H1 (cell line): ENCODE results near the gene MPC1. TPM values are rescaled to one million over a fixed set of nuclear protein-coding genes. Genes with fewer than 3 reads are reported as not detected.
A peak's percentile ranks its signal among the peaks of the same experiment; 100 is the strongest.

Experiments
- CTCF ChIA-PET: fragments of 300-600 bp; sonication (Branson Sonifier 250); formaldehyde crosslinking; loops from one replicate; lab custom pipeline; 2021; ENCODE audit not compliant: partially characterized antibody; lab: Charles Lee
- POLR2A ChIA-PET: fragments of 300-600 bp; sonication (Branson Sonifier 250); formaldehyde crosslinking; loops from one replicate; lab custom pipeline; 2021; ENCODE audit warnings: inconsistent platforms; ENCODE audit not compliant: partially characterized antibody; lab: Charles Lee
- DNase-seq, 2 experiments: peaks; one replicate each; pipeline versions ENCODE4 v3.0.0 to v3.0.0-alpha.2; 2010 to 2022; ENCODE audit warnings: low spot score in 2 of 2, low read depth in 1 of 2, mixed read lengths in 1 of 2
- FAIRE-seq: peaks from 2 replicates; lab custom pipeline; 2011; peaks lifted over from hg19 to GRCh38; lab: Jason Lieb, UNC
- H2AFZ ChIP-seq: 2 replicates; pipeline ENCODE4 v1.8.1; 2012; ENCODE audit warnings: low read length, inconsistent platforms
- H2AK5ac ChIP-seq: 2 replicates; pipeline ENCODE4 v1.6.1; 2013; ENCODE audit warnings: low read depth, low read length
- H2BK120ac ChIP-seq: replicated peaks from 2 replicates; pipeline ENCODE3; 2013; ENCODE audit warnings: low read depth, low read length, inconsistent platforms
- H2BK12ac ChIP-seq: 2 replicates; pipeline ENCODE4 v1.6.1; 2013; ENCODE audit warnings: low read depth, low read length
- H2BK15ac ChIP-seq: 2 replicates; pipeline ENCODE4 v1.6.1; 2013; ENCODE audit warnings: low read length
- H2BK20ac ChIP-seq: 2 replicates; pipeline ENCODE4 v1.6.1; 2013; ENCODE audit warnings: low read length
- H2BK5ac ChIP-seq: 2 replicates; pipeline ENCODE4 v1.6.1; 2013; ENCODE audit warnings: low read depth, low read length
- H3K14ac ChIP-seq: 2 replicates; pipeline ENCODE4 v1.6.1; 2013; ENCODE audit warnings: inconsistent platforms; ENCODE audit not compliant: insufficient read length
- H3K18ac ChIP-seq: 2 replicates; pipeline ENCODE4 v1.6.1; 2013; ENCODE audit warnings: low read length; ENCODE audit errors: extremely low read depth
- H3K23ac ChIP-seq: 2 replicates; pipeline ENCODE4 v1.6.1; 2013; ENCODE audit warnings: inconsistent platforms; ENCODE audit not compliant: insufficient read length
- H3K23me2 ChIP-seq: 2 replicates; pipeline ENCODE4 v1.6.1; 2013; ENCODE audit warnings: low read depth, low read length
- H3K27ac ChIP-seq: 2 replicates; pipeline ENCODE4 v1.6.1; 2011; ENCODE audit warnings: low read depth, low read length, inconsistent platforms
- H3K27me3 ChIP-seq, 4 experiments: replicated peaks in 1 of 4; 1 replicate in 1 of 4; 2 replicates in 3 of 4; pipeline versions ENCODE4 v1.6.1 to v1.8.1; 2011 to 2013; ENCODE audit warnings: low read length in 3 of 4, mild to moderate bottlenecking in 3 of 4, inconsistent platforms in 2 of 4, mixed read lengths in 2 of 4, moderate library complexity in 1 of 4; ENCODE audit not compliant: control insufficient read depth in 3 of 4, insufficient read depth in 3 of 4; ENCODE audit errors: extremely low read depth in 1 of 4
- H3K36me3 ChIP-seq, 4 experiments: 2 replicates each; pipeline versions ENCODE4 v1.6.1 to v1.8.1; 2011 to 2013; ENCODE audit warnings: mild to moderate bottlenecking in 4 of 4, low read length in 3 of 4, moderate library complexity in 2 of 4, control low read depth in 1 of 4, inconsistent platforms in 1 of 4; ENCODE audit not compliant: insufficient read depth in 4 of 4, control insufficient read depth in 2 of 4
- H3K4ac ChIP-seq: replicated peaks from 2 replicates; pipeline ENCODE3; 2013; ENCODE audit warnings: low read length, low read depth, mixed read lengths, inconsistent platforms; ENCODE audit not compliant: insufficient read length
- H3K4me1 ChIP-seq, 4 experiments: replicated peaks in 1 of 4; 1 replicate in 1 of 4; 2 replicates in 3 of 4; pipeline versions ENCODE4 v1.6.1 to v1.8.1; 2011 to 2013; ENCODE audit warnings: low read length in 3 of 4, inconsistent platforms in 2 of 4, mixed read lengths in 1 of 4; ENCODE audit not compliant: insufficient read depth in 4 of 4, control insufficient read depth in 3 of 4
- H3K4me2 ChIP-seq, 2 experiments: 2 replicates each; pipeline versions ENCODE4 v1.6.1 to v1.8.1; 2011 to 2013; ENCODE audit warnings: low read depth in 2 of 2, low read length in 2 of 2, control low read depth in 1 of 2, inconsistent platforms in 1 of 2, mild to moderate bottlenecking in 1 of 2; ENCODE audit not compliant: insufficient read depth in 1 of 2
- H3K4me3 ChIP-seq, 4 experiments: fragments of 200-600, 300-600 bp in 1 of 4; sonication (generic), shearing (Covaris generic), sonication (Bioruptor Twin) in 1 of 4; 2 replicates each; pipeline versions ENCODE4 v1.5.1 to v1.8.1; 2011 to 2016; ENCODE audit warnings: low read length in 4 of 4, low read depth in 3 of 4, control low read depth in 2 of 4, inconsistent platforms in 2 of 4, mild to moderate bottlenecking in 2 of 4, mixed read lengths in 1 of 4, moderate library complexity in 1 of 4; ENCODE audit not compliant: insufficient read depth in 2 of 4; ENCODE audit errors: extremely low read depth in 1 of 4
- H3K56ac ChIP-seq: replicated peaks from 2 replicates; pipeline ENCODE3; 2013; ENCODE audit warnings: low read depth, mild to moderate bottlenecking, mixed read lengths, low read length, inconsistent platforms; ENCODE audit not compliant: insufficient read length
- H3K79me1 ChIP-seq: 2 replicates; pipeline ENCODE4 v1.6.1; 2013; ENCODE audit warnings: low read depth, low read length, control low read depth
- H3K79me2 ChIP-seq, 2 experiments: 2 replicates each; pipeline versions ENCODE4 v1.6.1 to v1.8.1; 2012 to 2013; ENCODE audit warnings: low read length in 2 of 2, mild to moderate bottlenecking in 2 of 2, inconsistent platforms in 1 of 2; ENCODE audit not compliant: insufficient read depth in 2 of 2, control insufficient read depth in 1 of 2
- H3K9ac ChIP-seq, 4 experiments: replicated peaks in 1 of 4; 1 replicate in 1 of 4; 2 replicates in 3 of 4; pipeline versions ENCODE4 v1.6.1 to v1.8.1; 2011 to 2013; ENCODE audit warnings: low read depth in 3 of 4, low read length in 3 of 4, control low read depth in 2 of 4, mild to moderate bottlenecking in 2 of 4, moderate library complexity in 2 of 4, inconsistent platforms in 1 of 4; ENCODE audit errors: extremely low read depth in 1 of 4
- H3K9me3 ChIP-seq, 2 experiments: 2 replicates each; pipeline versions ENCODE4 v1.6.1 to v1.8.1; 2012 to 2013; ENCODE audit warnings: mild to moderate bottlenecking in 2 of 2, moderate library complexity in 2 of 2, control low read depth in 1 of 2, inconsistent platforms in 1 of 2, low read depth in 1 of 2, low read length in 1 of 2, mixed read lengths in 1 of 2; ENCODE audit not compliant: insufficient read depth in 2 of 2
- H4K20me1 ChIP-seq, 2 experiments: replicated peaks in 1 of 2; 2 replicates each; pipeline versions ENCODE3 to v1.8.1; 2011 to 2013; ENCODE audit warnings: inconsistent platforms in 2 of 2, low read length in 2 of 2, mild to moderate bottlenecking in 1 of 2; ENCODE audit not compliant: insufficient read depth in 2 of 2, control insufficient read depth in 1 of 2
- H4K5ac ChIP-seq: 2 replicates; pipeline ENCODE4 v1.6.1; 2013; ENCODE audit warnings: low read length, low read depth, mixed read lengths, inconsistent platforms; ENCODE audit not compliant: insufficient read length
- H4K8ac ChIP-seq: 2 replicates; pipeline ENCODE4 v1.8.0; 2013; ENCODE audit warnings: mild to moderate bottlenecking, moderate library complexity, low read length, inconsistent platforms; ENCODE audit not compliant: insufficient read depth; ENCODE audit errors: extremely low read depth
- H4K91ac ChIP-seq: replicated peaks from 2 replicates; pipeline ENCODE3; 2013; ENCODE audit warnings: low read length, mixed read lengths, inconsistent platforms; ENCODE audit not compliant: insufficient read length
- ASH2L ChIP-seq: fragments of 200-600, 300-600 bp; sonication (generic); IDR thresholded peaks from one replicate; pipeline ENCODE4 v1.7.1; 2017; ENCODE audit warnings: low read length
- BCL11A ChIP-seq, 2 experiments: IDR thresholded peaks; one replicate each; pipeline ENCODE4 v1.6.1; 2011; ENCODE audit warnings: low read depth in 2 of 2, low read length in 2 of 2, mild to moderate bottlenecking in 2 of 2
- HDAC6 ChIP-seq: IDR thresholded peaks from one replicate; pipeline ENCODE4 v1.7.1; 2012; ENCODE audit warnings: low read depth, mild to moderate bottlenecking, inconsistent platforms, low read length, moderate library complexity
- KDM5A ChIP-seq: fragments of 200-600 bp; IDR thresholded peaks from 2 replicates; pipeline ENCODE4 v1.7.1; 2012; ENCODE audit warnings: mild to moderate bottlenecking, low read length, inconsistent platforms, mixed read lengths
- POLR2A ChIP-seq, 2 experiments: IDR thresholded peaks; 1 replicate in 1 of 2; 2 replicates in 1 of 2; pipeline ENCODE4 v1.6.1; 2011; ENCODE audit warnings: low read depth in 2 of 2, low read length in 2 of 2, mild to moderate bottlenecking in 2 of 2; ENCODE audit errors: control extremely low read depth in 1 of 2
- RAD21 ChIP-seq, 2 experiments: IDR thresholded peaks in 1 of 2; conservative IDR thresholded peaks in 1 of 2; 2 replicates each; pipeline ENCODE4 v1.6.1; 2011; ENCODE audit warnings: low read depth in 2 of 2, low read length in 2 of 2, improper control_type of control experiment in 1 of 2, inconsistent platforms in 1 of 2, mild to moderate bottlenecking in 1 of 2, moderate library complexity in 1 of 2
- WGBS, 2 experiments: shearing (Covaris generic) in 1 of 2; methylation state at CpG; one replicate each; pipeline versions ENCODE4 v1.1.6 to v1.1.7; 2013 to 2015; ENCODE audit warnings: low lambda C conversion rate in 2 of 2, mixed read lengths in 2 of 2, inconsistent platforms in 1 of 2, low coverage in 1 of 2, missing lambda C conversion rate in 1 of 2; ENCODE audit not compliant: insufficient replicate concordance in 2 of 2, insufficient coverage in 1 of 2, insufficient read length in 1 of 2; ENCODE audit errors: extremely low coverage in 1 of 2, missing lambda C conversion rate in 1 of 2; 5-methylcytosine and 5-hydroxymethylcytosine counted together
- polyA plus RNA-seq, 7 experiments: library from polyadenylated mRNA; depleted of rRNA in 3 of 7; stranded (reverse) in 5 of 7; unstranded in 2 of 7; fragments of >200 nt in 5 of 7; fragments of 200-250 nt in 2 of 7; gene quantifications; 1 replicate in 5 of 7; 2 replicates in 1 of 7; 4 replicates in 1 of 7; pipeline versions ENCODE4 v1.2.1 to v1.2.3, GENCODE V29; 2011 to 2013; ENCODE audit warnings: missing spikeins in 2 of 7, mixed read lengths in 2 of 7
- total RNA-seq: library from RNA; stranded (reverse); fragmentation: NEBNext Ultra II Directional; extraction: Animal tissue kit (Norgen Biotek cat#: 25700); gene quantifications from 2 replicates; pipeline ENCODE4 v1.2.1, GENCODE V29; 2021
- TF ChIP-seq, protein P1 (sequence below): IDR thresholded peaks from 2 replicates; pipeline ENCODE4 v1.6.1; 2012; ENCODE audit warnings: inconsistent platforms
- TF ChIP-seq, protein P2 (sequence below): IDR thresholded peaks from 2 replicates; pipeline ENCODE4 v1.6.1; 2011; ENCODE audit warnings: low read length, improper control_type of control experiment
- TF ChIP-seq, protein P3 (sequence below), 3 experiments: IDR thresholded peaks; 1 replicate in 2 of 3; 2 replicates in 1 of 3; pipeline versions ENCODE4 v1.5.1 to v1.6.1; 2011; ENCODE audit warnings: low read length in 3 of 3, mild to moderate bottlenecking in 3 of 3, inconsistent platforms in 2 of 3, low read depth in 1 of 3, moderate library complexity in 1 of 3; ENCODE audit not compliant: insufficient read depth in 1 of 3; ENCODE audit errors: control extremely low read depth in 1 of 3

MPC1 gene
- total and polyA plus RNA-seq, 2 of the 8 experiments (the other 6 are each of a cell fraction or from before 2014, with no cell fraction given), result 10.2 to 12.6 TPM

DNA sequence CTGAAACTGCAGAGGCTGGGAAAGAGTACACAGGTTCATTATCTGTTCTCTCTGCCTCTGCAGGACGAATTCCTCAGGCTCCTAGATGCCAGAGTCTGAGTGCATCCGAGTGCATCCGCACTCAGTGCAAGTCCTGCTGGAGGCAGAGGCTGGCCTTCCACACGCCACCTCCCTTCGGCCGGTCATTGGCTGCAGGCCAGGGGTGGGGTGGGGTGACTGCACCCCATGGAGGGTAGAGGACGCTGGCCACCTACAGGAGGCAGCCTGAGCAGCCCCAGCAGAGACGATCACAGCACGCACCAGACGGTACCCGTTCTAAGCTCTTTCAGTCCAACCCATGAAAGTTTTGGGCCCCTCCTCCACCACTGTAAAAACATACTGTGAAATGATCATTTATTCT, 52.1 kb downstream of the MPC1 start:
- no peak overlapping the region for H3K23ac ChIP-seq
- DNase-seq, result peak; percentile 79 to 84
- H3K4me2 ChIP-seq, result peak overlapping the region; percentile 5 to 33; a peak in 3 of 4 replicates
- FAIRE-seq, result peak; percentile 81
- H3K4ac ChIP-seq, result no peak overlapping the region
- H3K79me2 ChIP-seq, result peaks cover 9 to 88% of the 10 kb centered on the region in 2 experiments
- peaks cover 15 to 18% of the 10 kb centered on the region in 2 experiments for H4K20me1 ChIP-seq
- no peaks in the 10 kb centered on the region for H3K27me3 ChIP-seq
- CTCF ChIA-PET, result interaction anchor here (0.6 to 1.7 kb wide), 11 partner anchors 12 to 70 kb away, joined by 3 to 6 read pairs (median 4); partner anchors contain the start of genes PRR18 and SFT2D1
- no peak overlapping the region for H2BK120ac ChIP-seq
- peaks cover 0 to 6% (median 4%) of the 10 kb centered on the region in 4 experiments; a peak in 3 of 7 replicates for H3K4me1 ChIP-seq
- no peaks in the 10 kb centered on the region for H3K9me3 ChIP-seq
- H3K4me3 ChIP-seq, result no peak overlapping the region
- no peaks in the 10 kb centered on the region for H3K23me2 ChIP-seq
- no peak overlapping the region for H2AK5ac ChIP-seq
- H4K91ac ChIP-seq, result no peak overlapping the region
- 15% methylated on average over 11 of the region's 11 CpGs; no CpG with 5 or more reads in 1 of the 2 experiments for WGBS, 2 experiments
- H3K79me1 ChIP-seq, result peaks cover 8% of the 10 kb centered on the region; the same call in 1 of the 2 replicates
- no peak overlapping the region for H2BK12ac ChIP-seq
- peaks cover 3 to 31% (median 10%) of the 10 kb centered on the region in 4 experiments; a peak in 7 of 8 replicates for H3K36me3 ChIP-seq
- no peak overlapping the region for H3K56ac ChIP-seq
- no peak overlapping the region for H3K27ac ChIP-seq
- no peak overlapping the region for H2AFZ ChIP-seq
- H3K9ac ChIP-seq, result no peak overlapping the region
- H2BK20ac ChIP-seq, result no peak overlapping the region
- no peak overlapping the region for H4K8ac ChIP-seq
- 0 out of 2 replicates have a peak overlapping the region, but pooled peaks have one; percentile 5 for H2BK5ac ChIP-seq
- no peak overlapping the region for H3K18ac ChIP-seq
- POLR2A ChIA-PET, result interaction anchor here (1.1 kb wide), 1 partner anchor 14 kb away, joined by 3 read pairs; no protein-coding TSS in a partner anchor
- H3K14ac ChIP-seq, result no peak overlapping the region
- no peak overlapping the region for H4K5ac ChIP-seq
- H2BK15ac ChIP-seq, result no peak overlapping the region
- TF ChIP-seq HDAC6 (no peak), ASH2L (peak; percentile 37), BCL11A (IDR thresholded peaks at IDR 0.05; ENCODE audit: low read depth in 2 of 2, low read length in 2 of 2) (no peak), KDM5A (no peak), POLR2A (IDR thresholded peaks at IDR 0.05; ENCODE audit: control extremely low read depth in 1 of 2, low read depth in 2 of 2, low read length in 2 of 2) (peak in 1 of 2 experiments; percentile 40; a peak in 1 of 3 replicates), RAD21 (IDR thresholded peaks at IDR 0.05 in 1 of 2, conservative IDR thresholded peaks at IDR 0.05 in 1 of 2; ENCODE audit: low read depth in 2 of 2, low read length in 2 of 2) (peak; percentile 47 to 54)
- TF ChIP-seq, protein P1, sequence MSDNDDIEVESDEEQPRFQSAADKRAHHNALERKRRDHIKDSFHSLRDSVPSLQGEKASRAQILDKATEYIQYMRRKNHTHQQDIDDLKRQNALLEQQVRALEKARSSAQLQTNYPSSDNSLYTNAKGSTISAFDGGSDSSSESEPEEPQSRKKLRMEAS, result peak; percentile 18; the same call in 1 of the 2 replicates
- TF ChIP-seq, protein P2, sequence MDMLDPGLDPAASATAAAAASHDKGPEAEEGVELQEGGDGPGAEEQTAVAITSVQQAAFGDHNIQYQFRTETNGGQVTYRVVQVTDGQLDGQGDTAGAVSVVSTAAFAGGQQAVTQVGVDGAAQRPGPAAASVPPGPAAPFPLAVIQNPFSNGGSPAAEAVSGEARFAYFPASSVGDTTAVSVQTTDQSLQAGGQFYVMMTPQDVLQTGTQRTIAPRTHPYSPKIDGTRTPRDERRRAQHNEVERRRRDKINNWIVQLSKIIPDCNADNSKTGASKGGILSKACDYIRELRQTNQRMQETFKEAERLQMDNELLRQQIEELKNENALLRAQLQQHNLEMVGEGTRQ, result no peak
- TF ChIP-seq, protein P3, sequence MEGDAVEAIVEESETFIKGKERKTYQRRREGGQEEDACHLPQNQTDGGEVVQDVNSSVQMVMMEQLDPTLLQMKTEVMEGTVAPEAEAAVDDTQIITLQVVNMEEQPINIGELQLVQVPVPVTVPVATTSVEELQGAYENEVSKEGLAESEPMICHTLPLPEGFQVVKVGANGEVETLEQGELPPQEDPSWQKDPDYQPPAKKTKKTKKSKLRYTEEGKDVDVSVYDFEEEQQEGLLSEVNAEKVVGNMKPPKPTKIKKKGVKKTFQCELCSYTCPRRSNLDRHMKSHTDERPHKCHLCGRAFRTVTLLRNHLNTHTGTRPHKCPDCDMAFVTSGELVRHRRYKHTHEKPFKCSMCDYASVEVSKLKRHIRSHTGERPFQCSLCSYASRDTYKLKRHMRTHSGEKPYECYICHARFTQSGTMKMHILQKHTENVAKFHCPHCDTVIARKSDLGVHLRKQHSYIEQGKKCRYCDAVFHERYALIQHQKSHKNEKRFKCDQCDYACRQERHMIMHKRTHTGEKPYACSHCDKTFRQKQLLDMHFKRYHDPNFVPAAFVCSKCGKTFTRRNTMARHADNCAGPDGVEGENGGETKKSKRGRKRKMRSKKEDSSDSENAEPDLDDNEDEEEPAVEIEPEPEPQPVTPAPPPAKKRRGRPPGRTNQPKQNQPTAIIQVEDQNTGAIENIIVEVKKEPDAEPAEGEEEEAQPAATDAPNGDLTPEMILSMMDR (IDR thresholded peaks at IDR 0.05; ENCODE audit: control extremely low read depth in 1 of 3, insufficient read depth in 1 of 3, low read depth in 1 of 3, low read length in 3 of 3), result peak; percentile 42 to 74 (median 60)
